C4-2B (cell line): ENCODE data around the gene NEO1.

Source experiments
- H3K27ac ChIP-seq: fragments of 450-650 bp; 2 replicates; pipeline ENCODE4 v1.5.1; 2017
- ZFX ChIP-seq: fragments of 450-650 bp; IDR thresholded peaks from 2 replicates; pipeline ENCODE4 v1.6.1; 2017
- TF ChIP-seq, protein P1 (sequence below): fragments of 450-650 bp; conservative IDR thresholded peaks from 2 replicates; pipeline ENCODE4 v1.5.1; 2017; ENCODE audit warnings: mild to moderate bottlenecking

Gene NEO1

DNA sequence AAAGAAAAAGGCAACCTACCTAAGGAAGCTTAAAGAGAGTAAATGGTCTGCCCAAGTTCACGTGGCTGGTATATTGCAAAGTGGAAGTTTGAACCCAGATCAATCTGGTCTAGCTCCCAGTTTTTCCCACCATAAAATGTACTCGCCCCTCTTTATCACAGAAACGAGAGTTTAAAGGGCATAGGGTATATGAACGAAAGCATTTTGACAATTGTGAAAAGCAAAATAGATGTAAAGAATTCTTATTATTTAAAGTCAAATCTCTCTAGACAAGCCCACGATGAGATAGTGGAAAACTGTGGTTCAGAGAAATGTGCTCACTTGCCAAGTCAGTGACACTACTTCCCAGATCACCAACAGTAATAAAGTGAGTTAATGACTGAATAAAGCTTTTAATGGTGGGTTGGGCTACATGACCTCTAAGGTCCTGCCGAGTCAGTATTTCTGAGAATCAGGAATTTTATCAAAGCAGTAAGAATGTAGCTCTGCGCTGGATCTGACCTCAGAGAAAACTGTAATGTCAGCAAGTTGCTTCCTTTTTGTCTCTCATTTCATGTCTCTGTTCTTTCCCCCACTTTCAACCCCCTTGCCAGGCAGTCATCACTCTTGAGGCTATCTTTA, 23.3 kb upstream of the NEO1 start:
- H3K27ac ChIP-seq = no peak overlapping the region
- TF ChIP-seq, protein P1, sequence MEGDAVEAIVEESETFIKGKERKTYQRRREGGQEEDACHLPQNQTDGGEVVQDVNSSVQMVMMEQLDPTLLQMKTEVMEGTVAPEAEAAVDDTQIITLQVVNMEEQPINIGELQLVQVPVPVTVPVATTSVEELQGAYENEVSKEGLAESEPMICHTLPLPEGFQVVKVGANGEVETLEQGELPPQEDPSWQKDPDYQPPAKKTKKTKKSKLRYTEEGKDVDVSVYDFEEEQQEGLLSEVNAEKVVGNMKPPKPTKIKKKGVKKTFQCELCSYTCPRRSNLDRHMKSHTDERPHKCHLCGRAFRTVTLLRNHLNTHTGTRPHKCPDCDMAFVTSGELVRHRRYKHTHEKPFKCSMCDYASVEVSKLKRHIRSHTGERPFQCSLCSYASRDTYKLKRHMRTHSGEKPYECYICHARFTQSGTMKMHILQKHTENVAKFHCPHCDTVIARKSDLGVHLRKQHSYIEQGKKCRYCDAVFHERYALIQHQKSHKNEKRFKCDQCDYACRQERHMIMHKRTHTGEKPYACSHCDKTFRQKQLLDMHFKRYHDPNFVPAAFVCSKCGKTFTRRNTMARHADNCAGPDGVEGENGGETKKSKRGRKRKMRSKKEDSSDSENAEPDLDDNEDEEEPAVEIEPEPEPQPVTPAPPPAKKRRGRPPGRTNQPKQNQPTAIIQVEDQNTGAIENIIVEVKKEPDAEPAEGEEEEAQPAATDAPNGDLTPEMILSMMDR = no peak

DNA sequence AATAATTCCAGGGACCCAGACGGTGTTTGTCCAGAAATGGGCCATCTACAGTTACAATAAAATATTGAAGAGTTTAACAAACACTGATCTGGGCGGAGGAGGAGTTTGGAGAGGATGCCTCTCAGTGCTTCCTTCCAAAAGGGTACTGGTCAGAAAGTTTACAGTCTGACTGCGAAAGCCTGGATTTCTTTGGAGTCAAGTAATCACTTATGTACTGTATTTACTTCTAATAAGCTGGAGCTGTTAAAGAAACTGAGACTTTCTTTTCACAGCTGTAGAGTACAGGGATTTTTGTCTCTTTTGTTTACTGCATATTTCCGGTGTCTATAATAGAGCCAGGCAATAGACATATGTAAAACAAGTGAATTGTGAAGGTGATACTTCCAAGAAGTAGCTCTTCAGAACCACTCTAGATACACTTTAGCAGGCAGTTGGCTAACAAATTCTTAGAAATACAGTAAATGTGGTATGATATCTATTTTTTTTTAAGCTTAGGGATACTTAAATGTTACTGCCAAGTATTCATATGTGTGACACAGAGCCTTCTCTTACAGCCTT, 22.1 kb upstream of the NEO1 start:
- TF ChIP-seq, protein P1 = no peak
- TF ChIP-seq ZFX = no peak
- H3K27ac ChIP-seq = no peak overlapping the region

DNA sequence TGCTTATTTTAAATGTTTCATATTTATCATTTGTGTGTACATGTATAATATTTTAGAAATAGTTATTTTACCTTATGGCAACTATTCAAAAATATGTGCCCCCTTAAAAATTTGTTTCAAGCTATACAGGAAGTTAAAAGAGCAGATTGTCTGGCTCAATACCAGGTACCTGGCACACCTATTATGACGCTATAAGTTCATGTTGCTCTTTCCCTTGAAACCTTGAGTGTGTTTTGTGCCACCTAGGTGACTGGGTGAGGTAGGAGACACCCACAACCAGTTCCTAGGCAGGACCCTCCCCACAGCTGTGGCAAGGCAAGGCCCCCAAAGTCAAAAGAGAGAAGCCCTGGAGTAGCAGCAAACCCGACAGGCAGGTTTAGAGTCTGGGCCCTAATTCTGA, 20.6 kb upstream of the NEO1 start:
- TF ChIP-seq, protein P1 = no peak
- no peak for TF ChIP-seq ZFX

DNA sequence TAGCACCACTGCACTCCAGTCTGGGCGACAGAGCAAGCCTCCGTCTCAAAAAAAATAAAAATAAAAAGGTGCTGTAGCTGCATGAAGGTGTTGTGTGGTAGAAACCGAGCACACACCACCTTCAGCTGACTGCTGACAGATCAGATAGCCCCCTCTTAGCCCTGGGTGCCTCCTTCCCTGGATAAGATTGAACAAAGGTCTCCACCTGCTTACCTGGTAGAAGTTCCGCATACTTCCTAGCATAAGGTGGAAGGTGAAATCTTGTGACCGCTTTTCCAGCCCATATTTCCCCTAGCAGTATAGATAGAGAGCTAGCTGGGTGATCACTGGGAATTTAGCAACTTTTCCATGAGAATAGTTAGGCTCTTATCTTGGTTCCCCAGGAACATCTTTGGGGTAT, 18.7 kb upstream of the NEO1 start:
- TF ChIP-seq, protein P1 = no peak
- TF ChIP-seq ZFX = no peak
- no peak overlapping the region for H3K27ac ChIP-seq

More for the DNA sequence above, 20.6 kb upstream of the NEO1 start:
- no peak overlapping the region for H3K27ac ChIP-seq

DNA sequence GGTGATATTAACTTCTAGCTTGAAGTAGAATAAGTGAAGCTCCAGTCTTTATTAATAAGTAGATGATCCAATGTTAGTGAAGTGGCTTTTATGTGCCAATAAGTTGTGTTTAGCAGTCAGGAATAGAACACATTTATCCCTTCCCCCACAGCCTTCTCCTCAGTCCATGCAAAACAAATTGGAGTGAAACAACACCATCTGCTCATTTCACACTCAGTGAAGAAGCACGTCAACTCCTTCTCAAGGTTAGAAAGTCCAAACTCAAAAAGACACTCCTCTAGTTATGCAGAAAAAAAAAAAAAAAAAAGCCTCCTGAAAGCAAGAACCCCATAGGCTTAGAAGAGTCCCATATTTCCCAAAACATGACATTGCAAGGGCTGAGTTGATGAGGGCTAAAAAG, 18.0 kb upstream of the NEO1 start:
- no peak overlapping the region for H3K27ac ChIP-seq
- no peak for TF ChIP-seq ZFX
- TF ChIP-seq, protein P1 = no peak

DNA sequence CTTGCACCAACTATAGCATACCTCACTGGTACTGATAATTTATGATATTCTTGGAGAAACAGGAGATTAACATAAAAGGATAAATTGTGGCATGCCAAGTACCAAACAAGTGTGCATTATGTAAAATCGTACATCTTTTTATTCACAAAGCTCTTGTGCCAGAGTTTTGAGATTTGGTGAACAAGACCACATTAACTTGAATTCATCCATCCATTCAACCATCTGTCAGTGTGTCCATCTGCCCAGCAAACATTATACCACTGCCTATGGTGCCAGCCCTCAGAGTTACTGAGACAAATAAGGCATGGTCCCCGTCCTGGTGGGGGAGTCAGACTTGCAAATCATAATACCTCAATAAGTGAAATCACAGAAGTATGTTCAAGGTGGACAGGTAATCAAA, 17.0 kb upstream of the NEO1 start:
- no peak overlapping the region for H3K27ac ChIP-seq
- TF ChIP-seq ZFX = no peak
- TF ChIP-seq, protein P1 = no peak

DNA sequence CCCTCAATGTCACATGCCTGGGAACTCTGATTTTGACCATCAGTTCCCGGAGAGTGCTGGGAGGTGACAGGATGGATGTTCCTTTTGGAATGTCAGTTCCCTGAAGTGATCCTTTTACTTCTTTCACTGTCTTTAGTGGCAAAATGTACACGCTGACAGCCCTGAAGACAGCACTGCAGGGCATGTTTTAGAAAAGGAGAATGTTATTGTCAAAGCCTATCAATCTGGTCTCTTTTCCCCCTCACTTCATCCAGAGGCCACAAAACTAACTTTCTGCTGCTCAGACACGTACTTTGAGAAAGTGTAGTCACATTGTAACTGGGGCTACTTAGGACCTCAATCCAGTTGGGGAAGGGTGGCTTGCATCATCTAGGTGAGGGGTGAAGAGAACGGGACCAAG, 14.0 kb upstream of the NEO1 start:
- TF ChIP-seq, protein P1 = no peak
- TF ChIP-seq ZFX = no peak
- no peak overlapping the region for H3K27ac ChIP-seq
